HCT116 (cell line): Measurements from ENCODE around the gene CTNNA1. TPM values are rescaled to one million over a fixed set of nuclear protein-coding genes. Genes with fewer than 3 reads are reported as not detected.

Experiments used
- ATAC-seq: fragments of 200-7000 bp; cut with Tn5 transposase; 2 replicates; pipeline ENCODE4 v1.9.1; 2020; ENCODE audit warnings: mild to moderate bottlenecking, moderate library complexity
- BruUV-seq: library from RNA; stranded (reverse); fragments of 400-500 nt; replicated peaks from 2 replicates; lab custom pipeline; 2021; lab: Mats Ljungman, UMichigan
- CTCF ChIA-PET: fragments of 300-600 bp; sonication (Branson Sonifier 250); formaldehyde crosslinking; loops from one replicate; lab custom pipeline; 2021; ENCODE audit warnings: antibody characterized with exemption; lab: Charles Lee
- POLR2A ChIA-PET: fragments of 300-600, 350-600 bp; sonication (Branson Sonifier 250); formaldehyde crosslinking; loops from one replicate; lab custom pipeline; 2021; ENCODE audit warnings: antibody characterized with exemption; lab: Charles Lee
- RAD21 ChIA-PET, 2 experiments: fragments of 300-600 bp; sonication (Branson Sonifier 250); formaldehyde crosslinking; loops; one replicate each; lab custom pipeline; 2023; ENCODE audit warnings: low total read pairs in 2 of 2; ENCODE audit not compliant: uncharacterized antibody in 2 of 2, unreplicated experiment in 2 of 2, low non-redundant PET in 1 of 2; lab: Charles Lee
- DNase-seq: peaks from one replicate; pipeline ENCODE4 v3.0.0-alpha.2; 2010; ENCODE audit warnings: low read depth, low spot score
- H2AFZ ChIP-seq: fragments of 200-600 bp; shearing (Covaris generic), sonication (generic); 2 replicates; pipeline ENCODE4 v1.6.1; 2017; ENCODE audit warnings: low read depth, mixed run types, mixed read lengths, antibody characterized with exemption, low read length; ENCODE audit not compliant: poor library complexity, severe bottlenecking
- H3K27ac ChIP-seq: 2 replicates; pipeline ENCODE4 v1.5.1; 2012; ENCODE audit warnings: low read depth, low read length
- H3K27me3 ChIP-seq: fragments of 200-600 bp; sonication (generic); 2 replicates; pipeline ENCODE4 v1.6.1; 2016; ENCODE audit warnings: mixed run types, low read length, mixed read lengths; ENCODE audit not compliant: insufficient read depth
- H3K36me3 ChIP-seq, 2 experiments: fragments of 200-500 bp in 1 of 2; fragments of 200-600 bp in 1 of 2; sonication (Bioruptor generic) in 1 of 2; sonication (generic) in 1 of 2; 2 replicates each; pipeline versions ENCODE4 v1.5.1 to v1.6.1; 2014 to 2016; ENCODE audit warnings: low read length in 2 of 2, inconsistent platforms in 1 of 2, mixed read lengths in 1 of 2, mixed run types in 1 of 2; ENCODE audit not compliant: insufficient read depth in 2 of 2, control insufficient read depth in 1 of 2
- H3K4me1 ChIP-seq, 2 experiments: fragments of 200-600 bp in 1 of 2; sonication (generic) in 1 of 2; 2 replicates each; pipeline versions ENCODE4 v1.5.1 to v1.6.1; 2012 to 2017; ENCODE audit warnings: low read length in 2 of 2, inconsistent platforms in 1 of 2, mild to moderate bottlenecking in 1 of 2, mixed read lengths in 1 of 2, mixed run types in 1 of 2, moderate library complexity in 1 of 2; ENCODE audit not compliant: insufficient read depth in 2 of 2, control insufficient read depth in 1 of 2
- H3K4me2 ChIP-seq: fragments of 200-600 bp; sonication (generic); 2 replicates; pipeline ENCODE4 v1.6.1; 2017; ENCODE audit warnings: mixed run types, low read length, mixed read lengths
- H3K4me3 ChIP-seq, 2 experiments: fragments of 200-600 bp in 1 of 2; sonication (generic) in 1 of 2; replicated peaks in 1 of 2; 2 replicates each; pipeline ENCODE4 v1.5.1; 2011 to 2016; ENCODE audit warnings: low read length in 2 of 2, control low read depth in 1 of 2, low read depth in 1 of 2, mild to moderate bottlenecking in 1 of 2, mixed read lengths in 1 of 2, mixed run types in 1 of 2
- H3K79me2 ChIP-seq: fragments of 200-600 bp; sonication (generic); 2 replicates; pipeline ENCODE4 v1.6.1; 2017; ENCODE audit warnings: mild to moderate bottlenecking, mixed run types, low read length, moderate library complexity, mixed read lengths; ENCODE audit not compliant: insufficient read depth
- H3K9ac ChIP-seq: fragments of 200-600 bp; sonication (generic); 2 replicates; pipeline ENCODE4 v1.6.1; 2016; ENCODE audit warnings: low read length, mixed read lengths
- H3K9me2 ChIP-seq: fragments of 200-600 bp; sonication (generic), shearing (Covaris generic); 2 replicates; pipeline ENCODE4 v1.6.1; 2017; ENCODE audit warnings: mixed run types, mild to moderate bottlenecking, moderate library complexity; ENCODE audit not compliant: insufficient read depth
- H3K9me3 ChIP-seq, 2 experiments: fragments of 200-500 bp in 1 of 2; fragments of 200-600 bp in 1 of 2; sonication (Bioruptor generic) in 1 of 2; sonication (generic) in 1 of 2; 2 replicates each; pipeline ENCODE4 v1.6.1; 2014 to 2017; ENCODE audit warnings: low read length in 2 of 2, mixed read lengths in 2 of 2, inconsistent platforms in 1 of 2, low read depth in 1 of 2, mild to moderate bottlenecking in 1 of 2, mixed run types in 1 of 2, moderate library complexity in 1 of 2; ENCODE audit not compliant: control insufficient read depth in 1 of 2, insufficient read depth in 1 of 2
- H4K20me1 ChIP-seq: fragments of 200-600 bp; sonication (generic), shearing (Covaris generic); 2 replicates; pipeline ENCODE4 v1.6.1; 2017; ENCODE audit warnings: mixed run types, mild to moderate bottlenecking, moderate library complexity; ENCODE audit not compliant: insufficient read depth
- CTCF ChIP-seq, 3 experiments: fragments of 200-600 bp in 1 of 3; sonication (generic) in 1 of 3; IDR thresholded peaks in 2 of 3; conservative IDR thresholded peaks in 1 of 3; 2 replicates each; pipeline ENCODE4 v1.5.1; 2012 to 2017; ENCODE audit warnings: low read depth in 2 of 3, low read length in 2 of 3, antibody characterized with exemption in 1 of 3, borderline replicate concordance in 1 of 3, control low read depth in 1 of 3, mild to moderate bottlenecking in 1 of 3, mixed read lengths in 1 of 3, mixed run types in 1 of 3, moderate library complexity in 1 of 3; ENCODE audit not compliant: insufficient read depth in 1 of 3
- EZH2 ChIP-seq: fragments of 200-600 bp; sonication (generic); IDR thresholded peaks from 2 replicates; pipeline ENCODE4 v1.6.1; 2017; ENCODE audit warnings: antibody characterized with exemption, mixed run types
- FOSL1 ChIP-seq: IDR thresholded peaks from 2 replicates; pipeline ENCODE4 v1.6.1; 2012; ENCODE audit warnings: low read depth
- MAX ChIP-seq: IDR thresholded peaks from 2 replicates; pipeline ENCODE4 v1.6.1; 2012
- SP1 ChIP-seq: IDR thresholded peaks from 2 replicates; pipeline ENCODE4 v1.6.1; 2012; ENCODE audit warnings: low read depth
- YY1 ChIP-seq: IDR thresholded peaks from 2 replicates; pipeline ENCODE4 v1.6.1; 2011; ENCODE audit warnings: low read length, low read depth, moderate library complexity, mild to moderate bottlenecking; ENCODE audit not compliant: insufficient replicate concordance; ENCODE audit errors: extremely low read depth
- ZNF274 ChIP-seq: fragments of 200-500 bp; sonication (Bioruptor generic); IDR thresholded peaks from 2 replicates; pipeline ENCODE4 v1.6.1; 2014; ENCODE audit warnings: mild to moderate bottlenecking, low read depth, low read length, inconsistent platforms
- intact Hi-C: fragments of 100-400 bp; cut with micrococcal nuclease; formaldehyde crosslinking; loops from 2 replicates; pipeline ENCODE4 v1.10.0; 2022
- total RNA-seq: library from RNA; stranded (reverse); gene quantifications from one replicate; pipeline ENCODE4 v1.2.1, GENCODE V29; 2021; ENCODE audit not compliant: unreplicated experiment

CTNNA1 gene
- total RNA-seq, 1 experiment from 2014 or later = 313 TPM

- TF ChIP-seq CTCF (IDR thresholded peaks at IDR 0.05 in 2 of 3, conservative IDR thresholded peaks at IDR 0.05 in 1 of 3; ENCODE audit: borderline replicate concordance in 1 of 3, insufficient read depth in 1 of 3, low read depth in 2 of 3, low read length in 2 of 3) = no peak
Observed at GRCh38 chr5:138978080-138978479, 224.9 kb downstream of the CTNNA1 start (continued).

- BruUV-seq = no TSS peak
- Histone ChIP-seq H3K36me3 (no peaks in the 10 kb centered on the region), H3K9me2 (no peaks in the 10 kb centered on the region), H3K79me2 (no peaks in the 10 kb centered on the region), H3K9me3 (no peaks in the 10 kb centered on the region), H3K4me1 (peaks cover 0 to 15% of the 10 kb centered on the region in 2 experiments; a peak in 2 of 4 replicates), H2AFZ (no peak overlapping the region), H3K4me3 (no peak overlapping the region), H4K20me1 (no peaks in the 10 kb centered on the region), H3K9ac (no peak overlapping the region), H3K27me3 (no peaks in the 10 kb centered on the region), H3K27ac (no peak overlapping the region), H3K4me2 (peak overlapping the region; percentile 13; the same call in 1 of the 2 replicates)
- ChIA-PET POLR2A (no interaction called here), CTCF (no interaction called here), RAD21 (no interaction called here)
- TF ChIP-seq FOSL1 (no peak), YY1 (no peak), MAX (no peak), EZH2 (no peak), ZNF274 (no peak), SP1 (no peak)
- no peak for DNase-seq
- ATAC-seq = no peak
- intact Hi-C loops = no loop called here
Observed at GRCh38 chr5:138978581-138978980, 225.4 kb downstream of the CTNNA1 start.
